Fibroblast of skin of scalp (primary cell): ENCODE results near the gene NEMF. TPM values are rescaled to one million over a fixed set of nuclear protein-coding genes. Genes with fewer than 3 reads are reported as not detected.
"Not testable (repeated sequence)": the region's sequence is repeated elsewhere in the genome, so short reads cannot be mapped to it uniquely, and the experiment has no call there.

Experiments used
- DNase-seq: peaks from one replicate; pipeline ENCODE4 v3.0.0-alpha.2; 2013
- polyA plus RNA-seq, 2 experiments: library from polyadenylated mRNA; unstranded; fragments of 120-200 nt; gene quantifications; one replicate each; pipeline ENCODE4 v1.2.1, GENCODE V29; 2013; ENCODE audit not compliant: insufficient read length in 2 of 2

Gene NEMF, protein sequence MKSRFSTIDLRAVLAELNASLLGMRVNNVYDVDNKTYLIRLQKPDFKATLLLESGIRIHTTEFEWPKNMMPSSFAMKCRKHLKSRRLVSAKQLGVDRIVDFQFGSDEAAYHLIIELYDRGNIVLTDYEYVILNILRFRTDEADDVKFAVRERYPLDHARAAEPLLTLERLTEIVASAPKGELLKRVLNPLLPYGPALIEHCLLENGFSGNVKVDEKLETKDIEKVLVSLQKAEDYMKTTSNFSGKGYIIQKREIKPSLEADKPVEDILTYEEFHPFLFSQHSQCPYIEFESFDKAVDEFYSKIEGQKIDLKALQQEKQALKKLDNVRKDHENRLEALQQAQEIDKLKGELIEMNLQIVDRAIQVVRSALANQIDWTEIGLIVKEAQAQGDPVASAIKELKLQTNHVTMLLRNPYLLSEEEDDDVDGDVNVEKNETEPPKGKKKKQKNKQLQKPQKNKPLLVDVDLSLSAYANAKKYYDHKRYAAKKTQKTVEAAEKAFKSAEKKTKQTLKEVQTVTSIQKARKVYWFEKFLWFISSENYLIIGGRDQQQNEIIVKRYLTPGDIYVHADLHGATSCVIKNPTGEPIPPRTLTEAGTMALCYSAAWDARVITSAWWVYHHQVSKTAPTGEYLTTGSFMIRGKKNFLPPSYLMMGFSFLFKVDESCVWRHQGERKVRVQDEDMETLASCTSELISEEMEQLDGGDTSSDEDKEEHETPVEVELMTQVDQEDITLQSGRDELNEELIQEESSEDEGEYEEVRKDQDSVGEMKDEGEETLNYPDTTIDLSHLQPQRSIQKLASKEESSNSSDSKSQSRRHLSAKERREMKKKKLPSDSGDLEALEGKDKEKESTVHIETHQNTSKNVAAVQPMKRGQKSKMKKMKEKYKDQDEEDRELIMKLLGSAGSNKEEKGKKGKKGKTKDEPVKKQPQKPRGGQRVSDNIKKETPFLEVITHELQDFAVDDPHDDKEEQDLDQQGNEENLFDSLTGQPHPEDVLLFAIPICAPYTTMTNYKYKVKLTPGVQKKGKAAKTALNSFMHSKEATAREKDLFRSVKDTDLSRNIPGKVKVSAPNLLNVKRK
- polyA plus RNA-seq (2013, experiment 1 of 2; ENCODE audit: insufficient read length), result 37.4 TPM
- polyA plus RNA-seq (2013, experiment 2 of 2; ENCODE audit: insufficient read length), result 45.8 TPM

DNA sequence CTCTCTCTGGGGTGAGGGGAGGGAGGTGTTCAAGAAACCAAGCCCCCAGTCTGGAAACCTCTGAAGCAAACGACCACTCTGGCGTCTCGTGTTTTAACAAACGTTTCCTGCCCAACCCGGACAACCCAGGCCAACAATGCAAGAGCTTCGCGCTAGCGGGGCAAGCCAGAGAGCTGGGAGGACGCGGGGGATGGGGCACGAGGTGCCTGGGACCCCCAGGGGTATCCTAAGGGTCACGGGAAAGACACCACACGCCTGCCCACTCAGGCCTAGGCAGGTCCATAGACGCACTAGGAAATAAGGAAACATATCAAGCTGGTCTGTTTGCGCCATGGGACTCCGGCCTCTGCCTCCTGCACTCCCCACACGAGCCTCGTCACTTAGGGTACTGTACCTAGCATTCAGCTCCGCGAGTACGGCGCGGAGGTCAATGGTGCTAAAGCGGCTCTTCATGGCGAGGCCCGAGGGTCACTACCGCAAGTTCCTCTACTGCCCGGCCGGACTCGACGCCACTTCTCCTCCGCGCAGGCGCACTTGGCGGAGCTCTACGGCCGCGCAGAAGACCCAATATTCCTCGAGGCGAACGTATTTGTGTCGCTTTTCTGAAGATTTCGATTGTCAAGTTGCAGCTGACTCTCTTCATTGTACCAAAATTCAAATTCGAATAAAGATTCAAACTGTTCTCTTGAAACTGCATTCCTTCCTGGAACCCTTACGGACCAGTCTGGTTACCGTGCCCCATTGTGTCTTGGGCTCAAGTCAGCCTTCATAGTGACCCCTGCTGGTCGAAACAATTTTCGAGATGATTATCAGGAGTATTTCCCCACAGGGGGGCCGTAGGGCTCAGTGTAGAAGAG lies at the start of gene NEMF:
NEMF (minus strand) TSS at position 488 of the 857 bp plus-strand sequence; CDS start at position 453, 35 bp downstream.
- DNase-seq, result peak; percentile 90

DNA sequence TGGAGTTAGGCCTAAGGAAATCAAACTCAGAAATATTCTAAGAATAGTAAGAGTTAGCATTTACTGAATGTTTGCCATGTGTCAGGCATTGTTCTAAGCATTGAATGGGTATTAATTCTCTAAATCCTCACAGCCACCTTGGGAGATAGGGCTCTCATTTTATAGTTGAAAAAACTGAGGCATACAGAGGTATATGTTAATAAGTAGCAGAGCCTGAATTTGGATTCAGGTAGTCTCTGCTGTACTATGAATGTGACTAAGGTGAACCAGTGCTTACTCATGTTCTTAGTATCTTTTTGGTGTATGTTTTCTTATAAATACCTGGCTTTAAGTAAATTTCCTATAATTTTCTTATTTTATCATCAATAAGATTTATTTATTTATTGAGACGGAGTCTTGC lies 48.4 kb upstream of the NEMF start:
- DNase-seq, result no peak

DNA sequence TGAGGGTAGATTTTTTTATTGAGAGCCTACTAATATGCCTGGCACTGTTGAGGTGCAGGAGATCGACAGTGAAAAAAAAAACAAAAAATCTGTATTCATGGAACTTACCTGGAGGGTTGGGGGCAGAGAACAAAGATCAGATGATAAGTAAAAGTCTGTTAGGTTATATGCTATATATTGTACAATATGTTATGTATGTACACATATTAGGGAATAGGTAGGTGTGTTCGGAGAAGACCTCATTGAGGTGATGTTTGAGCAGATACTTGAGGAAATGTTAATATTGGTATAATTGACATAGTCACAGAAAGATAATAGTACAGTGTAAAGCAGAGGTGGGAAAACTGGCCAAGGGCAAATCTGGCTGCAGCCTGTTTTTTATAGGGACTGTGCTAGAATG lies 45.9 kb upstream of the NEMF start:
- no peak for DNase-seq

DNA sequence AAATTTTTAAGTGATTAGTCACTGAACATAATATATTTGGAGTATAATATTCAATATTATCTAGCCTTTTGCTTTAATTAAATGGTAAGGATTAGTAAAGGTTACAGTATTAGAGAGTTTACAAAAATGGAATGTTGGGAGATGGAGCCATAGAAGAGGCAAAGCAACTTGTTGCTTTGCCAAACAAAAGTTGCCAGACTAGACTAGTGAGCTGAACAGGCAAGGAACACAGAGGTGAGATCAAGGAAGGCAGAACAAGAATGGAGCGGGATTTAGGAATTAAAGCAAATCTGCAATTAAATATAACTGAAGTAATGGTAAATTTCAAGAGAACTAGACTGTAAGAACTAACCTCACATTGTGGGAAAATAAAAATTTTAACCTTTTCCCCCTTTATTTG lies 45.4 kb upstream of the NEMF start:
- DNase-seq, result no peak

DNA sequence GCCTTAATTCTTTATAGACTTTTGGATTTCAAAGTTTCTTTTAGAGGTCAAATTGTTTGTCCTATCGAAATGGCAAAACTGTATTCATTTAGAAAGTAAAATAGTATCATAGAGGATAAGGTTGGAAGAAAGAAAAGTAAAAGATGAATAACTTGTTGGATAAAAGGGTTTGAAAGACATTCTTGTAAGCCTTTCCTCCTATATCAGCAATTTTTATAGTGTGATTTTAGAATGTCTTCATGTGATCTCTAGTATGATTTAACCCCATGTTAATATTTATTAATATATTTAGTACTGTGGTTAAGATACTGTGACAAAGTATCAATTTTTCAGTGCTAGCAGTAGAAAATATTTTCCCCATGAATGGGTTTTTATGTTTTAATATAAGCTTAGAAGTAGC lies 44.8 kb upstream of the NEMF start:
- DNase-seq, result no peak

DNA sequence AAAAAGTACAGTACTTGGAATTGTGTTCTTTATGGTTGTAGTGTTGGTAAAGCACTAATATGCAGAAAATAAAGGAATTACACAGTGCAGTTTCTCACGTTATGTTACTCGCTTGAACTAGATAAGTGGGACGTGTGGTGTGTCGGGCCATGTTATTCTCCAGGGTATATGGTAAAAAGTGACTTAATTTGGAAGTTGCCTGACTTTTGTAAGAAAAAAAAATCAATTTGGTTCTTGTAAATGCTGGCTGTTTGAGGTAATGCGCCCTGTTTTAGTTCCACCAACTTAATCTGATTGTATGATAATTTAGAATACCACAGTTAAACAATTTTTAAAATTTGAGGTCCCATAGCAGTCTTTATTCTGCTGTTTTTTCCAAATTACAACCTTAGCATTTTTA lies 44.4 kb upstream of the NEMF start:
- peak; percentile 9 for DNase-seq

DNA sequence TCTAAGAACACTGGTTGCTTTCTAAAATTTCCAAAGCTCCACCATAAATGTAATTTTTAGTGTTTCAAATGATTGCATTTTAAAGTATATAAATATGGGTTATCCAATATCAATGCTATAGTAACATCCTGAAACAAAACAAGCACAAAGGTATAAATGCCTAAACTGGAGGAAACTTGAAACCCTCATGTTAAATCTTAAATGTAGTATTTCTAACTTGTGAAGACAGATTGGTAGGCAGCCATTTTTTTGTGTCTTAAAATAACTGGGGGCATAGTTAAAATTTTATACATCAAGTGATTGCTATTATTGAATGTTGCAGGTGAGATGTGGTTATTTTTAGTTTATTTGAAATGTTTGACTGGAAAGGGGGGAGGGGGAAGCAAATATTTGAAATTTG lies 43.7 kb upstream of the NEMF start:
- not testable (repeated sequence) for DNase-seq

DNA sequence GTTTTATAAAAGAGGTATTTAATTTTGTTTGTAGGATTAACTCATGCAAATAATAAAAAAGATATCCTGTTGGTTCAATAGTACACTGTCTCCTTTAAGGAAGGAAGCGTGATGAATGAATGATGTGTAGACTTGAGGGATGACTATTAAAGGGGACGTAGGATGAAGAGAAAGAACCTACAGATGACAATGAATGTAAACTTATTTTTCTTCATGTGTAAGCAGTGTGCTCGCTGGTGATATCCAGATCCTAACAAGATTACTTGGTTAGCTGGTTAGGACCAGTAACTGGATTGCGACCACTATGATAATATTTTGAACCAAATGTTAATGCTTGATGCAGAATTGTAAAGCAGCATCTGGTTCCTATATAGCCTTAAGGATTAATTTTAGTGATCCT lies 42.9 kb upstream of the NEMF start:
- no peak for DNase-seq

DNA sequence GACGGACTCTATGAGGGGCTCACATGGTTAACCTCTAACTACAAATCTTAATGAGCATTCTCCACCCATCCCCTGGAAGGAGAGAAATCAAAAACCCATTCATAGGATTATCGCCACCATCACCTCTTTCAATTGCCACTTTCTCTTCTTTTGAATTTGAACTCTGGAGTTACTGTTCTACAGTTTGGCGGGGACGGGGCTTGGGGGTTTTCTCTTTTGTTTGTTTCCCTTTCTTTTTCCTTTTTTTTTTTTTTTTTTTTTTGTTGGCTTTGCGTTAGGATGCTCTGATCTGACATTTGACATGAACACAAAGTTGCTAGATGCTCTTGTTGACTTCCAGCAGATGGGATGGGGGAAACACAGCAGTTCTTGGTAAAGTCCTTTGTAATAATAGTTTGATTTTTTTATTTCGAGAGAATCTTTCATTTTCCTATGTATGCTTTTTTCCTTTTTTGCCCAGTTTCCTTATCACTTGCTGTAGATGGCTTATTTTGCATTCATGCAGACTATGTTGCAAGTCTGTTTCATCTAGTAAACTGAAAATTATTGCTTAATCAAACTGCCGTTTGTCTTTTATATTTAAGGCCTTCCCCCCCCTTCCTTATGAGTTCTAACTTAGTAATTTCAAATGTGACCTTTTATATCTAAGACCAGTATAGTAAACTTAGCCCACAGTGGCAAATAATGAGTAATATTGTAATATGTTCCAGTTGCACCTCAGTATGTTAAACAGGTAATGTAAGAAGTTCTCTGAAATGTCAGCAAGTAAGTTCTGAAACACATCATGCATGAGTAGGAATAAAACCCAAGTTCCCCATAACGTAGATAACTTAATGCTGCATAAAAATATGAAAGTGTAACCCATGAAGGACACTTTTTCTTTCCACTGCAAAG lies 41.9 kb upstream of the NEMF start:
- DNase-seq, result not testable (repeated sequence)

DNA sequence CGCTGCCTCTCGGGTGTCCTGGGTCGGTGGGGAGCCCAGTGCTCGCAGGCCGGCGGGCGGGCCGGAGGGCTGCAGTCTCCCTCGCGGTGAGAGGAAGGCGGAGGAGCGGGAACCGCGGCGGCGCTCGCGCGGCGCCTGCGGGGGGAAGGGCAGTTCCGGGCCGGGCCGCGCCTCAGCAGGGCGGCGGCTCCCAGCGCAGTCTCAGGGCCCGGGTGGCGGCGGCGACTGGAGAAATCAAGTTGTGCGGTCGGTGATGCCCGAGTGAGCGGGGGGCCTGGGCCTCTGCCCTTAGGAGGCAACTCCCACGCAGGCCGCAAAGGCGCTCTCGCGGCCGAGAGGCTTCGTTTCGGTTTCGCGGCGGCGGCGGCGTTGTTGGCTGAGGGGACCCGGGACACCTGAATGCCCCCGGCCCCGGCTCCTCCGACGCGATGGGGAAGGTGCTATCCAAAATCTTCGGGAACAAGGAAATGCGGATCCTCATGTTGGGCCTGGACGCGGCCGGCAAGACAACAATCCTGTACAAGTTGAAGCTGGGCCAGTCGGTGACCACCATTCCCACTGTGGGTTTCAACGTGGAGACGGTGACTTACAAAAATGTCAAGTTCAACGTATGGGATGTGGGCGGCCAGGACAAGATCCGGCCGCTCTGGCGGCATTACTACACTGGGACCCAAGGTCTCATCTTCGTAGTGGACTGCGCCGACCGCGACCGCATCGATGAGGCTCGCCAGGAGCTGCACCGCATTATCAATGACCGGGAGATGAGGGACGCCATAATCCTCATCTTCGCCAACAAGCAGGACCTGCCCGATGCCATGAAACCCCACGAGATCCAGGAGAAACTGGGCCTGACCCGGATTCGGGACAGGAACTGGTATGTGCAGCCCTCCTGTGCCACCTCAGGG lies 41.0 kb upstream of the NEMF start:
- DNase-seq, result peak; percentile 47

DNA sequence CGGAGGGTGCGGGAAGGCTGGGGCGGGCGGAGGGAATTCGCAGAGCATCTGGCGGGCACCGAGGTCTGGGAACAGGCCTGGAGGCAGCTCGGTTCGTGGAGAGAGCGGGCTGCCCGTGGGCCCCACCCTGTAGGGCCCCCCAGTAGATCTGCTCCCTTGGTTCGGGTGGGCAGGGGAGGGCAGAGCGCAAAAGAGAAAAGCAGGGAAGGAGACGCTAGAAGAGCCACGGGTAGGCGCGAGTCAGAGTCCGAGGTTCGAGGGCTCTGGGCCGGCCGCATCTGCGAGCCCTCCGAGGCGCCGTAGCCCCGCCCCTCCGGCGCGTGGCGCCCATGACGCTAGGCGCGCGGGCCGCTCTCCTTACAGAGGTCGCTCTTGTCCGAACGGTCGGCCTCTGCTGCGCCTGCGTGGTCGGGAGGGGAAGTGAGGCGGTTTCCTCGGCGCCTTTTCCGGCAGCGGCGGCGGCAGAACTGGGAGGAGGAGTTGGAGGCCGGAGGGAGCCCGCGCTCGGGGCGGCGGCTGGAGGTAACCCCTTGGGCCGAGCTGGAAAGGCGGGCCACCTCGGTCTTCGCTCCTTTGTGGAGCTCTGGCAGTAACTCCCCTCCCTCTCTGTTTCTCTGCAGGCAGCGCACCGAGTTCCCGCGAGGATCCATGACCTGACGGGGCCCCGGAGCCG lies 40.2 kb upstream of the NEMF start, which contains the start of gene ARF6:
ARF6 (plus strand) TSS at position 447 of the 673 bp plus-strand sequence. CDS start 655 bp downstream, outside the sequence.
- DNase-seq, result peak; percentile 98

DNA sequence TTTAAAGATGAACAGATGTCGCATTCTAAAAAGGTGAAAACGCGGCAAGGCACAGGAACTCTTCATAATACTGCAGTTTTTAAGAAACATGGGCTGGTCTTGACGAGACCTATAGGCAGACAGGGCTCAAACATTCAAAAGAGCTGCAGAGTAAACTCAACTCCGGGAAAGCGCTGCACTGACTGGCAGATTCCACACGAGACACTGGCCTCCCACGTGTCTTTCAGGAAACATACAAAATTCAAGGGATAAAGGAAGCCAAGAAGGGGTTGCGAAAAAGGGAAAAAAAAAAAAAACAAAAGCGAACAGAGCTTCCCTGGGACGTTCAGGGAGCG lies 39.7 kb upstream of the NEMF start:
- peak; percentile 83 for DNase-seq

DNA sequence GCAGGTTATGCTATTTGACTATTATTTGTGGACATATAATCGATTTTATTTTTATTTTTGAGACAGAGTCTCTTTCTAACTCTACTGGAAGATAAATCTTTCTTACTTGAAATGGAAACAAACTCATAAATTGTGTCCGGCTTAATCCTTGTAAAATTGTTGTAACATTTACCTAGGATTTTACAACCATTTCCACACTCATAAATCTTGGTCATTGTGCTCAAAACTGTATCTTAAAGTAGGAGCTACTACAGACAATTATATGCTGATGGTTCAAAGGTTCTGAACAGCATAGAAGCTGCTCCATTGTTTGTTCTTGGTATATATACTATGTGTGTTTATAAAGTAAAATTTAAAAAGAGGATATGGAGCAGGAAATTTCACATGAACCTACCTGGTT lies 35.7 kb upstream of the NEMF start:
- no peak for DNase-seq

DNA sequence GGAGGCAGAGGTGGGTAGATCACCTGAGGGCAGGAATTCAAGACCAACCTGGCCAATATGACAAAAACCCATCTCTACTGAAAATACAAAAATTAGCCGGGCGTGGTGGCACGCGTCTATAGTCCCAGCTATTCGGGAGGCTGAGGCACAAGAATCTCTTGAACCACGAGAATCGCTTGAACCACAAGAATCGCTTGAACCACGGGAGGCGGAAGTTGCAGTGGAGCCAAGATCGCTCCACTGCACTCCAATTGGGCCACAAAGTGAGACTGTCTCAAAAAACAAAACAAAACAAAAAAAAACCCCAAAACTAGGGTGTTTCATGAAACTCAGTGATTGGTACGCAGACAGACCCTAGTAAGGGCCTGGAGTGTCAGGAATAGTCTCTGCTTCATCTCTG lies 33.9 kb upstream of the NEMF start:
- DNase-seq, result no peak

DNA sequence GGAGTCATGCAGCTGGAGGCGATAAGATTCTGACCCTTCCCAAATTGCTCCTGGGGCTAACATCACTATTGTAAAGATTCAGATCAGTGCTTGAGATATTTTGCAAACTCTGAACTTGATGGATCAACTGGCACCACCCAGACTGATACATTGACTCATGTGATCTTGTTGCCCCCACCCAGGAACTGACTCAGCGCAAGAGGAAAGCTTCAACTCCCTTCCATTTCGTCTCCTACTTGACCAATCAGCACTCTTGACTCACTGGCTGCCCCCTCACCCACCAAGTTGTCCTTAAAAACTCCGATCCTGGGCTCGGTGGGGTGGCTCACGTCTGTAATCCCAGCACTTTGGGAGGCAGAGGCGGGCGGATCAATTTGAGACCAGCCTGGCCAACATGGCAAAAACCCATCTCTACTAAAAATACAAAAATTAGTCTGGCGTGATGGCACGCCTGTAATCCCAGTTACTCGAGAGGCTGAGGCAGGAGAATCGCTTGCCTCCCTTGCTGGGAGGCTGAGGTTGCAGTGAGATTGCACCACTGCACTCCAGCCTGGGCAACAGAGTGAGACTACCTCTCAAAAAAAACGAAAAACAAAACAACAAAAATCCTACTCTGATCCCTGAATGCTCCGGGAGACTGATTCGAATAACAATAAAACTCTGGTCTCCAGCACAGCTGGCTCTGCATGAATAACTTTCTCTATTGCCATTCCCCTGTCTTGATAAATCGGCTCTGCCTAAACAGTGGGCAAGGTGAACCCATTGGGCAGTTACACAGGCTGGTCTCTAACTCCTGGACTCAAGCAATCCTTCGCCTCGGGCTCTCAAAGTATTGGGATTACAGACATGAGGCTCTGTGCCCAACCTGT lies 30.5 kb upstream of the NEMF start:
- DNase-seq, result no peak

DNA sequence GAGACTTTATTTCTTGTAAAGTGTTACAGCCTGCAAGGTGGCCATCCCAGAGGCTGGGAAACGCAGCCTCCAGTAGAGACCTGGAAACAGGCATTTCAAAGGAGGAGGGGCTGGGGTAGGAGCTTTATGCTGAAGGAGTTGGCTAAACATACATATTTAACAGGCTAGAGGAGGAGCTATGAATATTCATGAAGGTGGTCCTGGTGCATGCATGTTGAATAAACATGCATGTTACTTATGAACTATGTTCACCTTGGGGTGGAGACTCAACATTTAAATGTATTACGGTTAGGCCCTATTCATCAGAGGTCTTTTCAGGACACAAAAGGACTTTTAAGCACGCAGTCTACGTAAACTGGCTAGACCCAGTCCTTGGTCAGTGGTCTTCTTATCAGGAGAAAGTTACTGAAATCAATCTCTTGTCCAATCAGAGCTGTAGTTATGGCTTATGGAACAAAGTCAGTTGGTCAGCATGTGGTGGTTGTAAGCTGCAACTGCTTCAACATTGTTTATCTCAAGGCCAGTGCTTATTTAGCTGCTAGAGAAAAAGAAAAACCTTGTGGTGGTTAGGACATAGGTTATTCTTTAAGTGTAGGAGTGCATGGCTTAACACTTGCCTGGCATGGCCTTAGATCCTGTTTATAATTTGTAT lies 28.9 kb upstream of the NEMF start:
- DNase-seq, result no peak

DNA sequence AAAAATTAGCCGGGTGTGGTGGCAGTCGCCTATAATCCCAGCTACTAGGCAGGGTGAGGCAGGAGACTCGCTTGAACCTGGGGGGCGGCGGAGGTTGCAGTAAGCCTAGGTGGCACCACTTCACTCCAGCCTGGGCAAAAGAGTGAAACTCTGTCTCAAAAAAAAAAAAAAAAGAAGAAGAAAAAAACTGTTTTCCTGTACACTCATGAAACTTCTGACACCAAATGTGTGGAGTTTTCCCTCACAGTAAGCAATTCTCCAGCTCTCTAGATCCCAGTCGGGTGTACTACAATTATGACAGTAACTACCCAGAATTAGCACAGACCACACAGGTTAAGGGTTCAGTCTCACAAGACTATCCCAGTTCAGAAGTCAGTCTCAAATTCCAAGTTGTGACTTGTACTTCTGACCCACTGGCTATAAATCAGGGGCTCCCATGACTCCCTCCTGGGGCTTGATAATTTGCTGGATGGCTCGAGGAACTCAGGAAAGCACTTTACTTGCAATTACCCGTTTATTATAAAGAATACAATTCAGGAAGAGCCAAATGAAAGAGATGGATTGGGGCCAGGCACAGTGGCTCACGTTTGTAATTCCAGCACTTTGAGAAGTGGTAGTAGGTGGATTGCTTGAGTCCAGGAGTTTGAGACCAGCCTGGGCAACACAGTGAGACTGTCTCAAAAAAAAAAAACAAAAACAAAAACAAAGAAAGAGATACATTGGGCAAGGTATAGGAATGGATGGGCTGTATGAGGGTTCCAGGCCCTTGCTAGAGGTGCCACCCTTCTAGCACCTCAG lies 27.9 kb upstream of the NEMF start:
- no peak for DNase-seq
